ENCODE data around the gene RDM1.

RDM1 gene

DNA sequence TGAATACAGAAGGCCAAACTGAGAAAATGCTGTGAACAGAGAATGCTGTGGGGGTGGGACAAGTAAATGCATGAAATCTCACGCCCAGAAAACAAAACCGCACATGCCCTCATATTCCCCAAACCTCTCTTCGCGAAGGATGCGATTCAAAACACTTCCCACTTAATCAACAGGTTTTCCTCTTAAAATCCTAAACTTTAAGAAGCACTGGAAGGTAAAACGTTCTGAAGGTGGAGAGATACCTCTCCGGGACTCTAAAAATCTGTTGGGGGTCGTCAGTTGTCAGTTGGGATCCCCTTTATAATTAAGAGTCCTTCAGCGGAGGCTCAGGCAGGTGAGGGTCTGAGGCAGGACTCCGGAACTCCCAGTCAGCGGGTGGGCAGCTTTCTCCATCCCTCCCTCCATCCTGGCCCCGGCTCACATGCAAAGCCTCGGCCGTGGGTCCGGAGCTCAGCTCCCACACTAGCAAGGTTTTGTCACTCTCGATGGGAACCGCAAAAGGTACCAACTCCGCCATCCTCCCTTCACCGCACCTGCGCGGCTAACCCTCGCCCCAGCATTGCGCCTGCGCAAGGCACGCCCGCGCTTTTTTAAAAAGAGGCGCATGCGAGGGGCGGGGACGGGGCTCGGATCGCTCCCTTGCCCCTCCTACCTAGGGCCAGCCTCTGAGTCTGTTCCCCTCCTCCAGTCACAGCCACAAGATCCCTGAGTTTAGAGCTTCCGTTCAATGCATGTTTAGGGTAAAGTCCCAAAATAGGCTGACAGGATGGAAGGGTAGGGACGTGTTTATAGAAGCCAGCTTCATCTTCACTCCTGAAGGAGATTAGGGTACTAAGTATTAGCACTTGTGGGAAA, at the start of gene RDM1:
Gene RDM1, minus strand, starts transcription at position 563 of the 855 bp plus-strand sequence. Its CDS starts 46 bp downstream, at position 517.
- H3K4me3 ChIP-seq (replicated peaks; ENCODE audit: low read depth, low read length) = peak within 1 kb of the TSS; percentile 62
- DNase-seq (ENCODE audit: extremely low read depth, insufficient read length) = peak; percentile 90
- H3K36me3 ChIP-seq (ENCODE audit: control insufficient read depth, insufficient read depth, low read length) = no peaks in the 10 kb centered on the region
- TF ChIP-seq, protein P1, sequence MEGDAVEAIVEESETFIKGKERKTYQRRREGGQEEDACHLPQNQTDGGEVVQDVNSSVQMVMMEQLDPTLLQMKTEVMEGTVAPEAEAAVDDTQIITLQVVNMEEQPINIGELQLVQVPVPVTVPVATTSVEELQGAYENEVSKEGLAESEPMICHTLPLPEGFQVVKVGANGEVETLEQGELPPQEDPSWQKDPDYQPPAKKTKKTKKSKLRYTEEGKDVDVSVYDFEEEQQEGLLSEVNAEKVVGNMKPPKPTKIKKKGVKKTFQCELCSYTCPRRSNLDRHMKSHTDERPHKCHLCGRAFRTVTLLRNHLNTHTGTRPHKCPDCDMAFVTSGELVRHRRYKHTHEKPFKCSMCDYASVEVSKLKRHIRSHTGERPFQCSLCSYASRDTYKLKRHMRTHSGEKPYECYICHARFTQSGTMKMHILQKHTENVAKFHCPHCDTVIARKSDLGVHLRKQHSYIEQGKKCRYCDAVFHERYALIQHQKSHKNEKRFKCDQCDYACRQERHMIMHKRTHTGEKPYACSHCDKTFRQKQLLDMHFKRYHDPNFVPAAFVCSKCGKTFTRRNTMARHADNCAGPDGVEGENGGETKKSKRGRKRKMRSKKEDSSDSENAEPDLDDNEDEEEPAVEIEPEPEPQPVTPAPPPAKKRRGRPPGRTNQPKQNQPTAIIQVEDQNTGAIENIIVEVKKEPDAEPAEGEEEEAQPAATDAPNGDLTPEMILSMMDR (IDR thresholded peaks at IDR 0.05; ENCODE audit: insufficient read depth, low read length, poor library complexity, severe bottlenecking) = no peak
- H3K27me3 ChIP-seq (replicated peaks; ENCODE audit: control insufficient read depth, insufficient read depth, low read length) = no peaks in the 10 kb centered on the region

DNA sequence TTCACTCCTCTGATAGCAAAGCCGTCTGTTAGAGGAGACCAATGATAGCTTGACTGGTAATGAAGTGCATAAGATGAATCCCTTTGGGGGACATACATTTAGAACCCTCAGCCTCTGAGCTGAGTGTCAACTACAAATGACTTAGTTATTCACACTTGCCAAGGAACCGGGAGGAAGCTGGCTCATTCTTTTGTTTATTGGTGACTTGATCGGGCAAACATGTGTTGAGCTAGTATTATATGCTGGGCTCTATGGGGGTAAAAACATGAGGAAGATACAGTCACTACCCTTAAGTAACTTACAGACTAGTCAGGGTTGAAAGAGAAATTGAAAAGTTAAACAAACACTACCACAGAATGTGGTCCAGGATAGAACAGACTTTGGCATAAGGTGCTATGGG, 47.8 kb upstream of the RDM1 start:
- Histone ChIP-seq H3K4me3 (replicated peaks; ENCODE audit: low read depth, low read length) (no peak overlapping the region), H3K27me3 (replicated peaks; ENCODE audit: control insufficient read depth, insufficient read depth, low read length) (no peaks in the 10 kb centered on the region), H3K36me3 (ENCODE audit: control insufficient read depth, insufficient read depth, low read length) (no peaks in the 10 kb centered on the region)
- TF ChIP-seq, protein P1 (IDR thresholded peaks at IDR 0.05; ENCODE audit: insufficient read depth, low read length, poor library complexity, severe bottlenecking) = no peak
- DNase-seq (ENCODE audit: extremely low read depth, insufficient read length) = no peak

DNA sequence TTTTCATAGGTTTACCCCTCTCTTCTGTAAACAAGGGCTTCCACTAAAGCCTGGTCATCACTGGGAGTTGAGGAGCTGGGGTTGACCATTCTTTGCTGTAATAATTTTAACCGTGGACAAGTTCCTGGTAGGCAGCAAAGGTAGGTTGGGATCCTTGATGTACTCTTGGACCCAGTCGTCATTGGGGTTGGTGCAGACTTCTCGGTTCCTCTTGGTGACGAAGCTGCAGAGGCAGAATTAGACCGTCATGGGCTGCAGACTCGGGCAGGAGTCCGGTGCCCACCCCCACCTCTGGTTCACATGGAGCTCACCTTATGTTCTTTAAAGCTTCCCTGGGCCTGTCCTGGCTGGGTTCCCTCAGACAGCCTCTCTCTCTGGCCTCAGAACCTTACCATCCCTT, 46.9 kb upstream of the RDM1 start:
- no peaks in the 10 kb centered on the region for H3K36me3 ChIP-seq (ENCODE audit: control insufficient read depth, insufficient read depth, low read length)
- no peak overlapping the region for H3K4me3 ChIP-seq (replicated peaks; ENCODE audit: low read depth, low read length)
- DNase-seq (ENCODE audit: extremely low read depth, insufficient read length) = no peak
- no peaks in the 10 kb centered on the region for H3K27me3 ChIP-seq (replicated peaks; ENCODE audit: control insufficient read depth, insufficient read depth, low read length)
- TF ChIP-seq, protein P1 (IDR thresholded peaks at IDR 0.05; ENCODE audit: insufficient read depth, low read length, poor library complexity, severe bottlenecking) = no peak

- Histone ChIP-seq H3K4me3 (replicated peaks; ENCODE audit: low read depth, low read length) (no peak overlapping the region), H3K36me3 (ENCODE audit: control insufficient read depth, insufficient read depth, low read length) (no peaks in the 10 kb centered on the region), H3K27me3 (replicated peaks; ENCODE audit: control insufficient read depth, insufficient read depth, low read length) (no peaks in the 10 kb centered on the region)
- DNase-seq (ENCODE audit: extremely low read depth, insufficient read length) = no peak
- TF ChIP-seq, protein P1 (IDR thresholded peaks at IDR 0.05; ENCODE audit: insufficient read depth, low read length, poor library complexity, severe bottlenecking) = no peak
Measured at GRCh38 chr17:35973333-35974260, 43.0 kb upstream of the RDM1 start.

- Histone ChIP-seq H3K27me3 (replicated peaks; ENCODE audit: control insufficient read depth, insufficient read depth, low read length) (no peaks in the 10 kb centered on the region), H3K4me3 (replicated peaks; ENCODE audit: low read depth, low read length) (no peak overlapping the region), H3K36me3 (ENCODE audit: control insufficient read depth, insufficient read depth, low read length) (no peaks in the 10 kb centered on the region)
- no peak for DNase-seq (ENCODE audit: extremely low read depth, insufficient read length)
- TF ChIP-seq, protein P1 (IDR thresholded peaks at IDR 0.05; ENCODE audit: insufficient read depth, low read length, poor library complexity, severe bottlenecking) = no peak
Measured at GRCh38 chr17:35972945-35973332, 42.4 kb upstream of the RDM1 start.

Data from GM06990 (cell line).